SK-N-SH (cell line): ENCODE measurements around the gene GASK1A. TPM values are rescaled to one million over a fixed set of nuclear protein-coding genes. Genes with fewer than 3 reads are reported as not detected.

ENCODE experiments used
- CTCF ChIA-PET: fragments of 300-600, 350-600 bp; formaldehyde crosslinking; extraction: SDS; loops from one replicate; lab custom pipeline; 2021; lab: Yijun Ruan, JAX
- POLR2A ChIA-PET: fragments of 350-600 bp; sonication (Branson Sonifier 250); formaldehyde crosslinking; extraction: SDS; loops from one replicate; lab custom pipeline; 2020; ENCODE audit warnings: antibody characterized with exemption, inconsistent platforms; lab: Yijun Ruan, JAX
- DNase-seq: peaks from one replicate; pipeline ENCODE4 v3.0.0; 2012
- H2AFZ ChIP-seq: fragments of 200-600 bp; sonication (generic); 2 replicates; pipeline ENCODE4 v1.8.1; 2016; ENCODE audit warnings: antibody characterized with exemption, mild to moderate bottlenecking, low read depth
- H3F3A ChIP-seq: fragments of 200-600 bp; sonication (generic); replicated peaks from 2 replicates; pipeline ENCODE3; 2016; ENCODE audit warnings: antibody characterized with exemption, mild to moderate bottlenecking; ENCODE audit not compliant: insufficient read depth
- H3K27ac ChIP-seq, 2 experiments: fragments of 200-500 bp in 1 of 2; fragments of 200-600 bp in 1 of 2; sonication (Bioruptor generic) in 1 of 2; sonication (generic), shearing (Covaris generic) in 1 of 2; 2 replicates each; pipeline versions ENCODE4 v1.5.1 to v1.6.1; 2014 to 2016; ENCODE audit warnings: low read depth in 2 of 2, inconsistent platforms in 1 of 2, low read length in 1 of 2, mild to moderate bottlenecking in 1 of 2, mixed read lengths in 1 of 2
- H3K27me3 ChIP-seq: fragments of 200-600 bp; sonication (generic), shearing (Covaris generic); 2 replicates; pipeline ENCODE4 v1.6.1; 2016; ENCODE audit warnings: mixed run types; ENCODE audit not compliant: insufficient read depth
- H3K36me3 ChIP-seq, 2 experiments: fragments of 200-500 bp in 1 of 2; fragments of 200-600 bp in 1 of 2; sonication (Bioruptor generic) in 1 of 2; sonication (generic) in 1 of 2; replicated peaks in 1 of 2; 2 replicates each; pipeline versions ENCODE3 to v1.5.1; 2014 to 2016; ENCODE audit warnings: low read length in 1 of 2, mild to moderate bottlenecking in 1 of 2; ENCODE audit not compliant: insufficient read depth in 2 of 2, control insufficient read depth in 1 of 2
- H3K4me1 ChIP-seq, 2 experiments: fragments of 200-500 bp in 1 of 2; fragments of 200-600 bp in 1 of 2; sonication (Bioruptor generic) in 1 of 2; sonication (generic), shearing (Covaris generic) in 1 of 2; 2 replicates each; pipeline versions ENCODE4 v1.5.1 to v1.6.1; 2014 to 2016; ENCODE audit warnings: low read depth in 1 of 2, low read length in 1 of 2, mixed run types in 1 of 2; ENCODE audit not compliant: insufficient read depth in 2 of 2, control insufficient read depth in 1 of 2
- H3K4me2 ChIP-seq: fragments of 200-600 bp; sonication (generic), shearing (Covaris generic); 2 replicates; pipeline ENCODE4 v1.6.1; 2017; ENCODE audit warnings: mixed run types
- H3K4me3 ChIP-seq, 2 experiments: fragments of 200-500 bp in 1 of 2; fragments of 200-600 bp in 1 of 2; sonication (Bioruptor generic) in 1 of 2; sonication (generic), shearing (Covaris generic) in 1 of 2; 2 replicates each; pipeline versions ENCODE4 v1.5.1 to v1.8.1; 2014 to 2016; ENCODE audit warnings: low read depth in 2 of 2, inconsistent platforms in 1 of 2, low read length in 1 of 2, mild to moderate bottlenecking in 1 of 2, mixed read lengths in 1 of 2, moderate library complexity in 1 of 2
- H3K79me2 ChIP-seq: fragments of 200-600 bp; sonication (generic); 2 replicates; pipeline ENCODE4 v1.8.1; 2017; ENCODE audit warnings: mild to moderate bottlenecking; ENCODE audit not compliant: insufficient read depth
- H3K9ac ChIP-seq: fragments of 200-600 bp; sonication (generic); 2 replicates; pipeline ENCODE4 v1.6.1; 2017; ENCODE audit warnings: mixed run types
- H3K9me2 ChIP-seq: fragments of 200-600 bp; sonication (generic); 2 replicates; pipeline ENCODE4 v1.6.1; 2017; ENCODE audit warnings: mixed run types
- H3K9me3 ChIP-seq: fragments of 200-600 bp; sonication (generic); 2 replicates; pipeline ENCODE4 v1.6.1; 2017; ENCODE audit warnings: mixed run types, mild to moderate bottlenecking, moderate library complexity
- H4K20me1 ChIP-seq: fragments of 200-600 bp; sonication (generic); 2 replicates; pipeline ENCODE4 v1.6.1; 2017; ENCODE audit warnings: mild to moderate bottlenecking, mixed run types; ENCODE audit not compliant: insufficient read depth
- CHD2 ChIP-seq: fragments of 150-350 bp; IDR thresholded peaks from 2 replicates; pipeline ENCODE4 v1.6.1; 2018; ENCODE audit warnings: low read length; ENCODE audit not compliant: partially characterized antibody
- ELF1 ChIP-seq: IDR thresholded peaks from 2 replicates; pipeline ENCODE4 v1.4.0; 2012
- GABPA ChIP-seq: IDR thresholded peaks from 2 replicates; pipeline ENCODE4 v1.4.0; 2012; ENCODE audit warnings: low read depth, mild to moderate bottlenecking
- MAX ChIP-seq: IDR thresholded peaks from 2 replicates; pipeline ENCODE4 v1.4.0; 2012; ENCODE audit warnings: low read depth
- MEF2A ChIP-seq: IDR thresholded peaks from 2 replicates; pipeline ENCODE4 v1.4.0; 2012; ENCODE audit warnings: low read depth, borderline replicate concordance
- MXI1 ChIP-seq: IDR thresholded peaks from 2 replicates; pipeline ENCODE4 v1.6.1; 2012; ENCODE audit warnings: mild to moderate bottlenecking, low read depth, low read length, improper control_type of control experiment
- NFIC ChIP-seq: IDR thresholded peaks from 2 replicates; pipeline ENCODE4 v1.4.0; 2012; ENCODE audit warnings: borderline replicate concordance
- NRF1 ChIP-seq: IDR thresholded peaks from 2 replicates; pipeline ENCODE4 v1.6.1; 2012; ENCODE audit warnings: low read depth, mild to moderate bottlenecking, low read length
- RAD21 ChIP-seq: IDR thresholded peaks from 2 replicates; pipeline ENCODE4 v1.6.1; 2012; ENCODE audit warnings: mild to moderate bottlenecking, low read length
- RCOR1 ChIP-seq: fragments of 150-350 bp; IDR thresholded peaks from 2 replicates; pipeline ENCODE4 v1.6.1; 2017; ENCODE audit warnings: antibody characterized with exemption, low read length
- RXRA ChIP-seq: IDR thresholded peaks from 2 replicates; pipeline ENCODE4 v1.4.0; 2012; ENCODE audit warnings: low read depth, mild to moderate bottlenecking, borderline replicate concordance
- TCF12 ChIP-seq: IDR thresholded peaks from 2 replicates; pipeline ENCODE4 v1.4.0; 2012
- TEAD4 ChIP-seq: IDR thresholded peaks from 2 replicates; pipeline ENCODE4 v1.4.0; 2012; ENCODE audit warnings: mild to moderate bottlenecking, borderline replicate concordance; ENCODE audit not compliant: insufficient read depth
- WGBS: methylation state at CpG from one replicate; pipeline ENCODE4 v1.1.6; 2017; ENCODE audit warnings: low lambda C conversion rate; 5-methylcytosine and 5-hydroxymethylcytosine counted together
- polyA plus RNA-seq, 3 experiments: library from polyadenylated mRNA; depleted of rRNA; stranded (reverse); fragments of >200 nt; gene quantifications; 2 replicates each; pipeline ENCODE4 v1.2.3, GENCODE V29; 2012
- TF ChIP-seq, protein P1 (sequence below): IDR thresholded peaks from 2 replicates; pipeline ENCODE4 v1.4.0; 2012; ENCODE audit warnings: low read depth, borderline replicate concordance
- TF ChIP-seq, protein P2 (sequence below): fragments of 150-350 bp; IDR thresholded peaks from 2 replicates; pipeline ENCODE4 v1.6.1; 2017; ENCODE audit warnings: antibody characterized with exemption, low read length, low read depth, borderline replicate concordance
- TF ChIP-seq, protein P3 (sequence below): IDR thresholded peaks from 2 replicates; pipeline ENCODE4 v1.6.1; 2012; ENCODE audit warnings: mild to moderate bottlenecking, low read depth, low read length, moderate library complexity

Gene GASK1A
- polyA plus RNA-seq, 1 of the 3 experiments (the other 2 are of a cell fraction): not detected

DNA sequence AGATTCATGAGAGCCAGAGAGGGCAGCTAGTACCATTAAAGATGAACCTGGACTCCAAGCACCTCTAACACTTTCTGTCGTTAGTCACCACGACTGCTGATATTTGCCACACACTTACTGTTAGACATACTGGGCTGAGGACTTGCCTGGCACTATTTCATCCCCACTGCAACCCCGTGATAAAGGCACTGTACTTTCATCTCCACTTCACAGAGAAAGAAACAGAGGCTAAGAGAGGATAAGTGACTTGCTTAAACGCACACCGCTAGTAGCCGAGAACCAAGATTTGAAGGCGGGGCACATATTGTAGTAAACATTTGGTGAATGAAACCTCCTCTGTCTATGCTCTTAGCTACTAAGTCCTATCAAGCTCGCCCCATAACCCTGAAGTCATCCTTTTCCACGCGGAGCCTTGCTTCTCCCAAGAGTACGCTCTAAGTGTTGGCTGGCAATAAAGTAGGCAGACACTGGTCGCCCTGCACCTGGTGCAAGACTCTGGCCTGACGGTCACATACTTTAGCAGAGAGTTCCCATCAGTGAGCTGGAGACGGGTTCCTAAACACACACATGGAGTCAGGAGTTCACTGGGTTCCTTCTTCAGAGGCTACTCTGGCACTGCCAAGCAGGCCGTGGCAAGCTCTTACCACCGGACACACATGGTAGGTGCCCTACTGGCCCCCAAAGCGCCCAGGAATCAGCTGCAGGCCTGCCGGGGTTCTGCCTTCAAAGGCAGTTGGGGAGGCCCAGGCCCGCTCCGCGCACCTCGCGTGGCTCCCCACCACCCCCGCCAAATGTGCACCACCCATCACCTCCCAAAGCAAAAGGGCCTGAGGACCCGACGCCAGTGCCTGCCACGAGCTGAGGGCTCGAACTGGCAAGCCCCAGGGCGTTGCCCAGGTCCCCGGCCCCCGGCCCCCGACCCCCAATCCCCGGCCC, 125.8 kb downstream of the GASK1A start (continued):
- TF ChIP-seq MAX: no peak
- TF ChIP-seq MEF2A: no peak
- no peak for TF ChIP-seq NFIC
- TF ChIP-seq RXRA: no peak
- TF ChIP-seq, protein P1, sequence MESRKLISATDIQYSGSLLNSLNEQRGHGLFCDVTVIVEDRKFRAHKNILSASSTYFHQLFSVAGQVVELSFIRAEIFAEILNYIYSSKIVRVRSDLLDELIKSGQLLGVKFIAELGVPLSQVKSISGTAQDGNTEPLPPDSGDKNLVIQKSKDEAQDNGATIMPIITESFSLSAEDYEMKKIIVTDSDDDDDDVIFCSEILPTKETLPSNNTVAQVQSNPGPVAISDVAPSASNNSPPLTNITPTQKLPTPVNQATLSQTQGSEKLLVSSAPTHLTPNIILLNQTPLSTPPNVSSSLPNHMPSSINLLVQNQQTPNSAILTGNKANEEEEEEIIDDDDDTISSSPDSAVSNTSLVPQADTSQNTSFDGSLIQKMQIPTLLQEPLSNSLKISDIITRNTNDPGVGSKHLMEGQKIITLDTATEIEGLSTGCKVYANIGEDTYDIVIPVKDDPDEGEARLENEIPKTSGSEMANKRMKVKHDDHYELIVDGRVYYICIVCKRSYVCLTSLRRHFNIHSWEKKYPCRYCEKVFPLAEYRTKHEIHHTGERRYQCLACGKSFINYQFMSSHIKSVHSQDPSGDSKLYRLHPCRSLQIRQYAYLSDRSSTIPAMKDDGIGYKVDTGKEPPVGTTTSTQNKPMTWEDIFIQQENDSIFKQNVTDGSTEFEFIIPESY: no peak

- POLR2A ChIA-PET: interaction anchor here (0.9 kb wide), 1 partner anchor 181 kb away, joined by 3 read pairs; the partner anchor contains the start of gene SNRK
- no peaks in the 10 kb centered on the region for H3F3A ChIP-seq
- peak within 1 kb of the TSS; percentile 84 to 88 for H3K4me3 ChIP-seq
- H3K9me2 ChIP-seq: no peaks in the 10 kb centered on the region
- peaks cover 5% of the 10 kb centered on the region; the same call in 1 of the 2 replicates for H3K79me2 ChIP-seq
- CTCF ChIA-PET: interaction anchor here (0.9 to 1.9 kb wide), 4 partner anchors 15 to 145 kb away, joined by 3 to 5 read pairs (median 3); no protein-coding TSS in a partner anchor
- H4K20me1 ChIP-seq: no peaks in the 10 kb centered on the region
- H3K9ac ChIP-seq: peak within 1 kb of the TSS; percentile 66; the same call in 1 of the 2 replicates
- no peaks in the 10 kb centered on the region for H3K9me3 ChIP-seq
- peaks cover 0 to 17% of the 10 kb centered on the region in 2 experiments; a peak in 1 of 4 replicates for H3K4me1 ChIP-seq
- H3K27me3 ChIP-seq: no peaks in the 10 kb centered on the region
- H3K4me2 ChIP-seq: peak within 1 kb of the TSS; percentile 76
- peak; percentile 53 for TF ChIP-seq CHD2
- TF ChIP-seq TEAD4: no peak
- no peak for TF ChIP-seq TCF12
- TF ChIP-seq GABPA: no peak
- TF ChIP-seq, protein P2, sequence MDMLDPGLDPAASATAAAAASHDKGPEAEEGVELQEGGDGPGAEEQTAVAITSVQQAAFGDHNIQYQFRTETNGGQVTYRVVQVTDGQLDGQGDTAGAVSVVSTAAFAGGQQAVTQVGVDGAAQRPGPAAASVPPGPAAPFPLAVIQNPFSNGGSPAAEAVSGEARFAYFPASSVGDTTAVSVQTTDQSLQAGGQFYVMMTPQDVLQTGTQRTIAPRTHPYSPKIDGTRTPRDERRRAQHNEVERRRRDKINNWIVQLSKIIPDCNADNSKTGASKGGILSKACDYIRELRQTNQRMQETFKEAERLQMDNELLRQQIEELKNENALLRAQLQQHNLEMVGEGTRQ: no peak
- 0 out of 2 replicates have a peak, but pooled peaks have one; percentile 25 for TF ChIP-seq RCOR1
- TF ChIP-seq ELF1: no peak
- TF ChIP-seq, protein P1: no peak
- TF ChIP-seq MAX: no peak
- 0 out of 2 replicates have a peak, but pooled peaks have one; percentile 4 for TF ChIP-seq RAD21
- TF ChIP-seq NRF1: peak; percentile 92
- TF ChIP-seq, protein P3, sequence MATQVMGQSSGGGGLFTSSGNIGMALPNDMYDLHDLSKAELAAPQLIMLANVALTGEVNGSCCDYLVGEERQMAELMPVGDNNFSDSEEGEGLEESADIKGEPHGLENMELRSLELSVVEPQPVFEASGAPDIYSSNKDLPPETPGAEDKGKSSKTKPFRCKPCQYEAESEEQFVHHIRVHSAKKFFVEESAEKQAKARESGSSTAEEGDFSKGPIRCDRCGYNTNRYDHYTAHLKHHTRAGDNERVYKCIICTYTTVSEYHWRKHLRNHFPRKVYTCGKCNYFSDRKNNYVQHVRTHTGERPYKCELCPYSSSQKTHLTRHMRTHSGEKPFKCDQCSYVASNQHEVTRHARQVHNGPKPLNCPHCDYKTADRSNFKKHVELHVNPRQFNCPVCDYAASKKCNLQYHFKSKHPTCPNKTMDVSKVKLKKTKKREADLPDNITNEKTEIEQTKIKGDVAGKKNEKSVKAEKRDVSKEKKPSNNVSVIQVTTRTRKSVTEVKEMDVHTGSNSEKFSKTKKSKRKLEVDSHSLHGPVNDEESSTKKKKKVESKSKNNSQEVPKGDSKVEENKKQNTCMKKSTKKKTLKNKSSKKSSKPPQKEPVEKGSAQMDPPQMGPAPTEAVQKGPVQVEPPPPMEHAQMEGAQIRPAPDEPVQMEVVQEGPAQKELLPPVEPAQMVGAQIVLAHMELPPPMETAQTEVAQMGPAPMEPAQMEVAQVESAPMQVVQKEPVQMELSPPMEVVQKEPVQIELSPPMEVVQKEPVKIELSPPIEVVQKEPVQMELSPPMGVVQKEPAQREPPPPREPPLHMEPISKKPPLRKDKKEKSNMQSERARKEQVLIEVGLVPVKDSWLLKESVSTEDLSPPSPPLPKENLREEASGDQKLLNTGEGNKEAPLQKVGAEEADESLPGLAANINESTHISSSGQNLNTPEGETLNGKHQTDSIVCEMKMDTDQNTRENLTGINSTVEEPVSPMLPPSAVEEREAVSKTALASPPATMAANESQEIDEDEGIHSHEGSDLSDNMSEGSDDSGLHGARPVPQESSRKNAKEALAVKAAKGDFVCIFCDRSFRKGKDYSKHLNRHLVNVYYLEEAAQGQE: no peak
- TF ChIP-seq MXI1: 0 out of 2 replicates have a peak, but pooled peaks have one; percentile 41
- H2AFZ ChIP-seq: peak within 1 kb of the TSS; percentile 89
- WGBS: 2% methylated on average over 34 of the region's 71 CpGs
- no peak within 1 kb of the TSS; a peak in 1 of 4 replicates for H3K27ac ChIP-seq
- H3K36me3 ChIP-seq: no peaks in the 10 kb centered on the region
- peak; percentile 98 for DNase-seq
These were observed 126.6 kb downstream of the GASK1A start, which contains the start of gene POMGNT2 for GRCh38 chr3:43105596-43106292. Gene POMGNT2 (minus strand): TSS chr3:43106079. CDS start chr3:43081431, 24,648 bp downstream.
